B cell (primary cell): ENCODE results near the gene UBASH3B. TPM values are rescaled to one million over a fixed set of nuclear protein-coding genes. Genes with fewer than 3 reads are reported as not detected.

Experiments used
- ATAC-seq: fragments of 200-7000 bp; cut with Tn5 transposase; one replicate; pipeline ENCODE4 v1.10.0; 2021; ENCODE audit warnings: low read depth, mild to moderate bottlenecking, moderate number of reproducible peaks, moderate library complexity
- CTCF ChIA-PET: fragments of 350-600 bp; sonication (Branson Sonifier 250); formaldehyde crosslinking; loops from one replicate; lab custom pipeline; 2021; ENCODE audit warnings: antibody characterized with exemption, inconsistent platforms; lab: Charles Lee
- POLR2A ChIA-PET: fragments of 350-600 bp; sonication (Branson Sonifier 250); formaldehyde crosslinking; loops from one replicate; lab custom pipeline; 2021; ENCODE audit warnings: antibody characterized with exemption; lab: Charles Lee
- DNase-seq: peaks from one replicate; pipeline ENCODE4 v3.0.0; 2013
- H2AFZ ChIP-seq: 2 replicates; pipeline ENCODE4 v1.6.1; 2012; ENCODE audit warnings: mild to moderate bottlenecking, low read depth, low read length; ENCODE audit not compliant: insufficient read depth, poor library complexity, severe bottlenecking
- H3K27ac ChIP-seq, 2 donors: 1 replicate in 1 of 2; 2 replicates in 1 of 2; pipeline ENCODE4 v1.5.1; 2012 to 2013; ENCODE audit warnings: low read length in 2 of 2, mild to moderate bottlenecking in 2 of 2, moderate library complexity in 1 of 2
- H3K27me3 ChIP-seq, 4 experiments: fragments of 200-600 bp in 1 of 4; sonication (generic) in 1 of 4; replicated peaks in 1 of 4; 1 replicate in 2 of 4; 2 replicates in 2 of 4; pipeline versions ENCODE4 v1.6.1 to v1.7.0; 2013 to 2016; ENCODE audit warnings: low read length in 3 of 4, mild to moderate bottlenecking in 2 of 4, mixed read lengths in 1 of 4, moderate library complexity in 1 of 4; ENCODE audit not compliant: insufficient read depth in 4 of 4, control insufficient read depth in 3 of 4; ENCODE audit errors: control extremely low read depth in 1 of 4
- H3K36me3 ChIP-seq, 2 experiments: replicated peaks in 1 of 2; 1 replicate in 1 of 2; 2 replicates in 1 of 2; pipeline versions ENCODE4 v1.6.1 to v1.7.1; 2013; ENCODE audit warnings: low read length in 1 of 2; ENCODE audit not compliant: insufficient read depth in 2 of 2, control insufficient read depth in 1 of 2; ENCODE audit errors: control extremely low read depth in 1 of 2, extremely low read depth in 1 of 2
- H3K4me1 ChIP-seq, 2 donors: fragments of 200-600 bp in 1 of 2; sonication (generic) in 1 of 2; 1 replicate in 1 of 2; 2 replicates in 1 of 2; pipeline versions ENCODE4 v1.5.1 to v1.6.1; 2013 to 2017; ENCODE audit warnings: low read length in 2 of 2; ENCODE audit not compliant: control insufficient read depth in 2 of 2, insufficient read depth in 2 of 2
- H3K4me2 ChIP-seq: replicated peaks from 2 replicates; pipeline ENCODE3; 2012; ENCODE audit warnings: mild to moderate bottlenecking, low read depth, low read length; ENCODE audit not compliant: poor library complexity, severe bottlenecking
- H3K4me3 ChIP-seq, 5 experiments: fragments of 200-600 bp in 1 of 5; sonication (generic) in 1 of 5; 1 replicate in 3 of 5; 2 replicates in 2 of 5; pipeline versions ENCODE4 v1.5.1 to v1.7.0; 2011 to 2016; ENCODE audit warnings: low read length in 4 of 5, mild to moderate bottlenecking in 4 of 5, low read depth in 2 of 5, control low read depth in 1 of 5, moderate library complexity in 1 of 5; ENCODE audit not compliant: insufficient read depth in 1 of 5; ENCODE audit errors: control extremely low read depth in 1 of 5, extremely low read depth in 1 of 5
- H3K79me2 ChIP-seq: fragments of 200-600 bp; sonication (generic); one replicate; pipeline ENCODE4 v1.6.0; 2016; ENCODE audit warnings: low read length; ENCODE audit not compliant: control insufficient read depth, insufficient read depth
- H3K9ac ChIP-seq: fragments of 200-600 bp; sonication (generic); 2 replicates; pipeline ENCODE4 v1.6.1; 2017; ENCODE audit warnings: mild to moderate bottlenecking, low read length, moderate library complexity
- H3K9me3 ChIP-seq, 3 donors: one replicate each; pipeline versions ENCODE4 v1.6.1 to v1.7.1; 2013; ENCODE audit warnings: low read length in 2 of 3; ENCODE audit not compliant: control insufficient read depth in 2 of 3, insufficient read depth in 1 of 3; ENCODE audit errors: control extremely low read depth in 1 of 3
- H4K20me1 ChIP-seq: 2 replicates; pipeline ENCODE4 v1.6.0; 2012; ENCODE audit warnings: mild to moderate bottlenecking, low read length; ENCODE audit not compliant: insufficient read depth, control insufficient read depth, poor library complexity, severe bottlenecking
- H3K27ac Mint-ChIP-seq: one replicate; pipeline ENCODE4 v1.8.0; 2021; ENCODE audit warnings: mixed read lengths
- H3K27me3 Mint-ChIP-seq: one replicate; pipeline ENCODE4 v1.8.0; 2021; ENCODE audit warnings: mixed read lengths
- H3K4me1 Mint-ChIP-seq: one replicate; pipeline ENCODE4 v1.8.0; 2021; ENCODE audit warnings: mixed read lengths
- H3K4me3 Mint-ChIP-seq: one replicate; pipeline ENCODE4 v1.8.0; 2021; ENCODE audit warnings: mixed read lengths
- H3K9me3 Mint-ChIP-seq: one replicate; pipeline ENCODE4 v1.8.0; 2022; ENCODE audit warnings: mixed read lengths; ENCODE audit not compliant: insufficient read depth
- EZH2 ChIP-seq: IDR thresholded peaks from 2 replicates; pipeline ENCODE4 v1.6.1; 2012; ENCODE audit warnings: borderline replicate concordance, low read depth, mild to moderate bottlenecking, moderate library complexity, low read length; ENCODE audit not compliant: insufficient read depth, poor library complexity, severe bottlenecking
- WGBS: methylation state at CpG from one replicate; pipeline ENCODE4 v1.1.5; 2013; ENCODE audit warnings: missing lambda C conversion rate; ENCODE audit not compliant: insufficient coverage; 5-methylcytosine and 5-hydroxymethylcytosine counted together
- intact Hi-C: fragments of 100-400 bp; cut with micrococcal nuclease; formaldehyde crosslinking; loops from one replicate; pipeline ENCODE4 v1.10.0; 2022
- polyA plus RNA-seq: library from polyadenylated mRNA; depleted of rRNA; stranded (reverse); fragments of >200 nt; gene quantifications from 2 replicates; pipeline ENCODE4 v1.2.3, GENCODE V29; 2012
- total RNA-seq, 2 donors: library from RNA; stranded (reverse); fragments of 120-200 nt in 1 of 2; gene quantifications; 1 replicate in 1 of 2; 2 replicates in 1 of 2; pipeline versions ENCODE4 v1.2.3 to v1.2.4, GENCODE V29; 2013 to 2022
- TF ChIP-seq, protein P1 (sequence below): fragments of 200-600 bp; IDR thresholded peaks from one replicate; pipeline ENCODE4 v1.8.0; 2022; ENCODE audit warnings: antibody characterized with exemption, mild to moderate bottlenecking

Gene UBASH3B
- total and polyA plus RNA-seq, 2 donors (not counting 1 experiment from before 2014, with no cell fraction given) = 2.3 to 3.6 TPM

DNA sequence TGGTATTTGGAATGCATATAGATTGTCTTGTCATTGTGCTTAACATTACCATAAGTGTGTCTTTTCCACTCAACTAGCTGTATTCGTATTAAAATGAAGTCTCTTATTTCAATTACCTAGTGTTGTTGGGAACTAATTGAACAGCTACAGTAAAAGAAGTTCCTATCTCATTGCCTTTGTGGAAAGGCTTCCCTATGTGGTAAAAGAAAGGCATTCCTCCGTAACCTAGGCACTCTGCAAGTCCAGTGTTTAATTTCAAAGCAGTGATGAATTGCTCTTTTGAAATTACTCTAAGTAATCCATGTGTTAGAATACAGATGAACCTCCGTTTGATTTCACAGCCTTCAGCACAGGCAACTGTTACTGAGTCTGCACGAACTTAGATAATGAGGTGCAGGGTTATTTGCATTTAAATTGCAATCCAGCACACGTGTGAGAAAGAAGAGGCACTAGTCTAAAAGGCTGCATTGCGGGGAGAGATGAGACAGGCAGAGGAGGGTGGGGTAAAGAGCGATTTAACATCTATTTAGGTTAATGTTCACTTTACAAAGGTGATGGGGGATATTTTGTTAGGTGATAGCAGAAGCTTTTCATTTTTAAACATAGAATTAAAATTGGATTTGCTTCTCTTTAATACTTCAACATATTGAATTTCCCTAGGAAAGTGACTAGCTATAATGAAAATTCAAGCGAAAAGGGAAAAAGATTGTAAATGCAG is 157.8 kb downstream of the UBASH3B start:
- Histone ChIP-seq H3K4me1 (peaks cover 22 to 24% of the 10 kb centered on the region in 2 donors), H3K79me2 (no peaks in the 10 kb centered on the region), H3K4me3 (no peak overlapping the region), H3K27ac (no peak overlapping the region), H3K27me3 (no peaks in the 10 kb centered on the region), H3K36me3 (no peaks in the 10 kb centered on the region), H2AFZ (no peak overlapping the region), H3K9ac (no peak overlapping the region), H3K9me3 (peaks cover 0 to 1% (median 0%) of the 10 kb centered on the region in 3 donors), H3K4me2 (no peak overlapping the region), H4K20me1 (no peaks in the 10 kb centered on the region)
- Mint-ChIP-seq H3K27ac (no peak overlapping the region), H3K4me3 (no peak overlapping the region), H3K4me1 (peaks cover 28% of the 10 kb centered on the region), H3K27me3 (no peaks in the 10 kb centered on the region), H3K9me3 (no peaks in the 10 kb centered on the region)
- TF ChIP-seq EZH2 = no peak
- TF ChIP-seq, protein P1, sequence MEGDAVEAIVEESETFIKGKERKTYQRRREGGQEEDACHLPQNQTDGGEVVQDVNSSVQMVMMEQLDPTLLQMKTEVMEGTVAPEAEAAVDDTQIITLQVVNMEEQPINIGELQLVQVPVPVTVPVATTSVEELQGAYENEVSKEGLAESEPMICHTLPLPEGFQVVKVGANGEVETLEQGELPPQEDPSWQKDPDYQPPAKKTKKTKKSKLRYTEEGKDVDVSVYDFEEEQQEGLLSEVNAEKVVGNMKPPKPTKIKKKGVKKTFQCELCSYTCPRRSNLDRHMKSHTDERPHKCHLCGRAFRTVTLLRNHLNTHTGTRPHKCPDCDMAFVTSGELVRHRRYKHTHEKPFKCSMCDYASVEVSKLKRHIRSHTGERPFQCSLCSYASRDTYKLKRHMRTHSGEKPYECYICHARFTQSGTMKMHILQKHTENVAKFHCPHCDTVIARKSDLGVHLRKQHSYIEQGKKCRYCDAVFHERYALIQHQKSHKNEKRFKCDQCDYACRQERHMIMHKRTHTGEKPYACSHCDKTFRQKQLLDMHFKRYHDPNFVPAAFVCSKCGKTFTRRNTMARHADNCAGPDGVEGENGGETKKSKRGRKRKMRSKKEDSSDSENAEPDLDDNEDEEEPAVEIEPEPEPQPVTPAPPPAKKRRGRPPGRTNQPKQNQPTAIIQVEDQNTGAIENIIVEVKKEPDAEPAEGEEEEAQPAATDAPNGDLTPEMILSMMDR = no peak
- POLR2A ChIA-PET = no interaction called here
- no peak for DNase-seq
- 90% methylated on average over 5 of the region's 8 CpGs for WGBS
- ATAC-seq = no peak
- intact Hi-C loops = loop anchor here (5.0 kb wide), 1 partner anchor 39 kb away; no protein-coding TSS in a partner anchor
- CTCF ChIA-PET = interaction anchor here (0.6 to 5.9 kb wide), 6 partner anchors 16 to 212 kb away, joined by 3 to 53 read pairs (median 4); no protein-coding TSS in a partner anchor

DNA sequence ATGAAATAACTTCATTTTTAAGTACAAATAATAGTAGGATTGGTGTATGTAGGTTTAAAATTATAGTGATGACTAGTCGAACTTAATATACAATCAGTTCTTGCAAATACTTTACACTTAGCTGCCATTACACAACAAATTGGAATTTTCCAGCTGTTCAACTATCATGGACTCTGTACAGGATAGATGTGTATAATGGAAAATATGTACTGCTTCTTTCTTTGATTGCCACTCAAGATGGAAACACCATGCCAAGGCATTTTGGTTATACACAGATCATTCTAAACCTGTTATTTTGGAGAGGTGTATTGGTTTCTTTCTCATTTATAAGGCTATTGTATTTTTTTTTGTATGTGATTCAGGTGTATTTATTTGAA is 158.4 kb downstream of the UBASH3B start:
- no peaks in the 10 kb centered on the region for H3K27me3 Mint-ChIP-seq
- POLR2A ChIA-PET = no interaction called here
- Histone ChIP-seq H3K9me3 (peaks cover 0 to 5% (median 1%) of the 10 kb centered on the region in 3 donors), H3K4me1 (peaks cover 17 to 19% of the 10 kb centered on the region in 2 donors), H3K9ac (no peak overlapping the region), H3K79me2 (no peaks in the 10 kb centered on the region), H3K4me3 (no peak overlapping the region), H4K20me1 (no peaks in the 10 kb centered on the region), H2AFZ (no peak overlapping the region), H3K36me3 (no peaks in the 10 kb centered on the region), H3K4me2 (no peak overlapping the region), H3K27ac (no peak overlapping the region), H3K27me3 (no peaks in the 10 kb centered on the region)
- CTCF ChIA-PET = interaction anchor here (0.9 to 5.9 kb wide), 5 partner anchors 16 to 42 kb away, joined by 3 to 53 read pairs (median 4); no protein-coding TSS in a partner anchor
- WGBS = no CpG with 5 or more reads among the region's 1 CpG
- H3K4me3 Mint-ChIP-seq = no peak overlapping the region
- H3K4me1 Mint-ChIP-seq = peaks cover 22% of the 10 kb centered on the region
- intact Hi-C loops = loop anchor here (5.0 kb wide), 1 partner anchor 38 kb away; no protein-coding TSS in a partner anchor
- ATAC-seq (no peak), DNase-seq (no peak)
- no peaks in the 10 kb centered on the region for H3K9me3 Mint-ChIP-seq
- TF ChIP-seq, protein P1 = no peak
- TF ChIP-seq EZH2 = no peak
- no peak overlapping the region for H3K27ac Mint-ChIP-seq
